Peyer's patch (tissue), 4 donors: Measurements from ENCODE around the gene CDC42.

Experiments
- POLR2A ChIP-seq, 2 donors: fragments of 450-650 bp; IDR thresholded peaks; one replicate each; pipeline ENCODE4 v1.5.1; 2017; ENCODE audit warnings: antibody characterized with exemption in 2 of 2, mild to moderate bottlenecking in 2 of 2, moderate library complexity in 2 of 2
- TF ChIP-seq, protein P1 (sequence below), 6 experiments: fragments of 450-650 bp in 4 of 6; fragments of 200-600 bp in 2 of 6; sonication (generic) in 1 of 6; IDR thresholded peaks; one replicate each; pipeline ENCODE4 v1.5.1; 2017 to 2019; ENCODE audit warnings: antibody characterized with exemption in 6 of 6, mild to moderate bottlenecking in 3 of 6, moderate library complexity in 1 of 6

DNA sequence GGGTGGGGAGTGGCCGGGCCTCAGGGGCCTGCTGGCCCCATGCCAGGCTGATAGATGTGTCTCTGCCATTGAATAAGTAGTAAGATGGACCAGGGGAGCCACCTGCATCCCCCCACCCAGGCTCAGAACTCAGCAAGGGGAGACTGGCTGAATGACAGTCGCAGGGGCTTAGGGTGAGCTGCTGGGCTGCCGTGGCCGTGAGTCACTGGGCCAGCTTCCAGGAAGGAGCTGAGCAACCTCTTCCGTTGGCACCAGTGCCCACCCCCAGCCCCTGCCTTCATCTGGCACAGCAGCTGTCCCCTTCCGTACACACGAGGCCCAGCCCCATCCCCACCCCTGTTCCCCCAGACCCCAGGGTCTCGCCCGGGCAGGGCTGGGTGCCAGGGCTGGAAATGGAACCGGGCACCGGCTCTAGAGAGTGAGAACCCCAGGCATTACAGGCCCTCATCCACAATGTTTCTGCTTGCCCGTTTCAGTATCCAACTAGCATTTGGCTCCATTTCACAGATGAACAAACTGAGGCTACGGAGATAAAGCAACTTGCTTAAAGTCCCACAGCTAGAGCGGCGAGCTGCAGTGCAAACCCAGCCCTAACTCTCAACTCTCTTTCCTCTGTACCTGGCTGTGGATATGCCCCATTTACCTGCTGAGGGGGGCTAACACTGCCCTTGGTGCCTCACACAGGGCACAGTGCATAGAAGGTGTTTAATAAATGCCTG is 80.2 kb downstream of the CDC42 start:
- TF ChIP-seq, protein P1, sequence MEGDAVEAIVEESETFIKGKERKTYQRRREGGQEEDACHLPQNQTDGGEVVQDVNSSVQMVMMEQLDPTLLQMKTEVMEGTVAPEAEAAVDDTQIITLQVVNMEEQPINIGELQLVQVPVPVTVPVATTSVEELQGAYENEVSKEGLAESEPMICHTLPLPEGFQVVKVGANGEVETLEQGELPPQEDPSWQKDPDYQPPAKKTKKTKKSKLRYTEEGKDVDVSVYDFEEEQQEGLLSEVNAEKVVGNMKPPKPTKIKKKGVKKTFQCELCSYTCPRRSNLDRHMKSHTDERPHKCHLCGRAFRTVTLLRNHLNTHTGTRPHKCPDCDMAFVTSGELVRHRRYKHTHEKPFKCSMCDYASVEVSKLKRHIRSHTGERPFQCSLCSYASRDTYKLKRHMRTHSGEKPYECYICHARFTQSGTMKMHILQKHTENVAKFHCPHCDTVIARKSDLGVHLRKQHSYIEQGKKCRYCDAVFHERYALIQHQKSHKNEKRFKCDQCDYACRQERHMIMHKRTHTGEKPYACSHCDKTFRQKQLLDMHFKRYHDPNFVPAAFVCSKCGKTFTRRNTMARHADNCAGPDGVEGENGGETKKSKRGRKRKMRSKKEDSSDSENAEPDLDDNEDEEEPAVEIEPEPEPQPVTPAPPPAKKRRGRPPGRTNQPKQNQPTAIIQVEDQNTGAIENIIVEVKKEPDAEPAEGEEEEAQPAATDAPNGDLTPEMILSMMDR (IDR thresholded peaks at IDR 0.05), result no peak
- no peak for TF ChIP-seq POLR2A (IDR thresholded peaks at IDR 0.05)
